Right lobe of liver (tissue), 6 donors: ENCODE measurements around the gene TNPO1. TPM values are rescaled to one million over a fixed set of nuclear protein-coding genes. Genes with fewer than 3 reads are reported as not detected.
A peak's percentile ranks its signal among the peaks of the same experiment; 100 is the strongest.

Experiments used
- ATAC-seq, 4 donors: fragments of 200-7000 bp; cut with Tn5 transposase; one replicate each; pipeline ENCODE4 v1.9.1; 2020; ENCODE audit warnings: mild to moderate bottlenecking in 4 of 4, moderate library complexity in 4 of 4
- DNase-seq, 3 donors: peaks; one replicate each; pipeline ENCODE4 v3.0.0-alpha.2; 2020
- H3K27ac ChIP-seq, 3 donors: fragments of 200-600 bp; one replicate each; pipeline ENCODE4 v1.8.0; 2022
- H3K27me3 ChIP-seq, 2 donors: fragments of 200-600 bp; one replicate each; pipeline ENCODE4 v1.8.0; 2022
- H3K36me3 ChIP-seq, 4 donors: fragments of 200-600 bp; sonication (generic) in 1 of 4; one replicate each; pipeline versions ENCODE4 v1.5.1 to v1.8.0; 2017 to 2022; ENCODE audit warnings: control low read depth in 1 of 4
- H3K4me1 ChIP-seq, 4 donors: fragments of 200-600 bp; sonication (generic) in 1 of 4; one replicate each; pipeline versions ENCODE4 v1.5.1 to v1.8.0; 2017 to 2022; ENCODE audit warnings: control low read depth in 1 of 4
- H3K4me3 ChIP-seq, 3 donors: fragments of 200-600 bp; one replicate each; pipeline ENCODE4 v1.8.0; 2022
- H3K9me3 ChIP-seq, 4 donors: fragments of 200-600 bp; sonication (generic) in 1 of 4; one replicate each; pipeline versions ENCODE4 v1.5.1 to v1.8.0; 2017 to 2022; ENCODE audit warnings: control low read depth in 1 of 4
- CTCF ChIP-seq, 4 donors: fragments of 200-600 bp in 3 of 4; fragments of 450-650 bp in 1 of 4; IDR thresholded peaks; one replicate each; pipeline versions ENCODE4 v1.5.1 to v1.8.0; 2016 to 2022; ENCODE audit warnings: antibody characterized with exemption in 4 of 4, mild to moderate bottlenecking in 2 of 4
- POLR2A ChIP-seq: fragments of 450-650 bp; IDR thresholded peaks from one replicate; pipeline ENCODE4 v1.6.1; 2017; ENCODE audit warnings: antibody characterized with exemption, mild to moderate bottlenecking
- WGBS: methylation state at CpG from one replicate; pipeline ENCODE4 v1.1.6; 2018; ENCODE audit warnings: low coverage, low lambda C conversion rate; ENCODE audit not compliant: insufficient coverage; ENCODE audit errors: missing lambda C conversion rate; 5-methylcytosine and 5-hydroxymethylcytosine counted together
- intact Hi-C, 2 donors: fragments of 100-400 bp; cut with DNase I; formaldehyde crosslinking; loops; one replicate each; pipeline versions ENCODE4 v1.11.2 to v1.14.1; 2022
- total RNA-seq, 6 experiments: library from RNA; depleted of rRNA in 2 of 6; stranded (reverse); fragments of >200 nt in 2 of 6; fragmentation: NEBNext Ultra II Directional in 3 of 6; extraction: Animal tissue kit (Norgen Biotek cat#: 25700) in 3 of 6; gene quantifications; one replicate each; pipeline versions ENCODE4 v1.1.0 to v1.2.4, GENCODE V29; 2016 to 2023
- donor health status: DM: no; HTN: yes; CAD: no.
- donor health status: DM: no; HTN: no; CAD: no.
- donor health status: DM: no; HTN: no; CAD: no.
- donor health status: DM: no; HTN: yes; CAD: no.
- donor health status: DM: no; HTN: yes; CAD: no.

Gene TNPO1
- total RNA-seq, 6 experiments from 2014 or later: 29.5 to 64.3 (median 41.8) TPM

GRCh38 chr5:72908664-72909063 is 92.2 kb downstream of the TNPO1 start:
- Histone ChIP-seq H3K4me3 (no peak overlapping the region), H3K27ac (no peak overlapping the region), H3K36me3 (peaks cover 0 to 52% (median 23%) of the 10 kb centered on the region in 4 donors), H3K27me3 (no peaks in the 10 kb centered on the region), H3K4me1 (no peaks in the 10 kb centered on the region), H3K9me3 (no peaks in the 10 kb centered on the region)
- TF ChIP-seq POLR2A (no peak), CTCF (IDR thresholded peaks at IDR 0.05) (no peak)
- intact Hi-C loops: no loop called here
- ATAC-seq (no peak), DNase-seq (no peak)
- WGBS: 86% methylated on average over 6 of the region's 6 CpGs

DNA sequence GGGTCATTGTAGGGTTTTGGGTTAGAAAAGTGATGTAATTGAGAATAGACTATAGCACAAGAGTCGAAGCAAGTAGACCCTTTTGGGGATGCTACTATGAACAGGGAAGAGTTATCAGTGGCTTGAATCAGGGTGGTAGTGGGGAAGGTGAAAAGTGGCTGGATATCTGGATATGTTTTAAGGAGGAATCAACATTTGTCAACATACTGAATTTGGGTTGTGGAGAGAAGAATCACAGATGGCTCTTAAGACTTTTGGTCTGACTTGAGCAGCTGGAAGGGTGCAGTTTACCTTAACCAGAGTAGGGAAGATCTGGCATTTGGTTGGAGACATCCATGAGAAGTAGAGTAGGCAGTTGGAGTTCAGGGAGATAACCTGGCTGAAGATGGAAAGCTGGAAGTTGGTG is 100.9 kb downstream of the TNPO1 start:
- no peaks in the 10 kb centered on the region for H3K36me3 ChIP-seq
- no peak overlapping the region for H3K27ac ChIP-seq
- no peak overlapping the region for H3K4me3 ChIP-seq
- TF ChIP-seq POLR2A (no peak), CTCF (IDR thresholded peaks at IDR 0.05) (no peak)
- DNase-seq (no peak), ATAC-seq (no peak)
- no peaks in the 10 kb centered on the region for H3K27me3 ChIP-seq
- 100% methylated on average over 1 of the region's 1 CpG for WGBS
- no peaks in the 10 kb centered on the region for H3K4me1 ChIP-seq
- intact Hi-C loops: no loop called here
- H3K9me3 ChIP-seq: no peaks in the 10 kb centered on the region

DNA sequence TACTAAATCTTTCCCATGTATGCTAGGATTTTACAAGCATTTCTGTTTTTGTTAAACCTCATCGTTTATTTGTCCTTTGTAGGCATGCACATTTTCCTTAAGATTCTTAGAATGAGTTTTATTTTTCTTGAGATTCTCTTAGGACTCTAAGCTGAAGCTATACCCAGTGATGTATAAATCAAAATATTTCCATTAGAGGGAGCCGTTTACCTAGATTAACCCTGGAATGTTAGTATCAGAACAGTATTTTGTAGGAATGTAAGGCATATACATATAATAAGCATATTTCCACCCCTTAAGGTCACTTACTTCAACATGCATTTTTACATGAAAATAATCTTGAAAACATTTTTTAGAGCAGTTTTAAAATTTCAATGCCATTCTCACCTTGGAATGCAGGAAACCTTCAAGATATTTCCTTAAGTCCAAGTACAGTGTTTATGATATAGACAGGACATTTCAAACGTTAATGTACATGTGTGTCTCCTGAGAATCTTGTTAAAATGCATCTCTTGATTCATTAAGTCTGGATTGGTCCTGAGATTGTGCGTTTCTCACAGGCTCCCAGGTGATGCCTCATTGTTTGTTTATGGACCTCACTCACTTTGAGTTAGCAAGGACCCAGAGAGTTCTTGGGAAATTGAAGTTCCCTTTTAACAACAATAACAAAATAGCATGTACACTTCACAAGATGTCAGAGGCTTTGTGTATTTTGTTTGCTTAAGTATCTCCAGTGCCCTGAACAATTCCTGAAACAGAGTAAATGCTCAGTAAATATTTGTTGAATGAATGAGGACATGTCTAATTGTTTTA is 104.4 kb downstream of the TNPO1 start:
- Histone ChIP-seq H3K9me3 (no peaks in the 10 kb centered on the region), H3K36me3 (no peaks in the 10 kb centered on the region), H3K4me1 (no peaks in the 10 kb centered on the region), H3K27ac (no peak overlapping the region), H3K4me3 (no peak overlapping the region), H3K27me3 (no peaks in the 10 kb centered on the region)
- 9% methylated on average over 4 of the region's 4 CpGs for WGBS
- peak; percentile 59 to 72 (median 70) for ATAC-seq
- intact Hi-C loops: no loop called here
- no peak for DNase-seq
- TF ChIP-seq CTCF (IDR thresholded peaks at IDR 0.05) (peak; percentile 21 to 33 (median 32)), POLR2A (no peak)

DNA sequence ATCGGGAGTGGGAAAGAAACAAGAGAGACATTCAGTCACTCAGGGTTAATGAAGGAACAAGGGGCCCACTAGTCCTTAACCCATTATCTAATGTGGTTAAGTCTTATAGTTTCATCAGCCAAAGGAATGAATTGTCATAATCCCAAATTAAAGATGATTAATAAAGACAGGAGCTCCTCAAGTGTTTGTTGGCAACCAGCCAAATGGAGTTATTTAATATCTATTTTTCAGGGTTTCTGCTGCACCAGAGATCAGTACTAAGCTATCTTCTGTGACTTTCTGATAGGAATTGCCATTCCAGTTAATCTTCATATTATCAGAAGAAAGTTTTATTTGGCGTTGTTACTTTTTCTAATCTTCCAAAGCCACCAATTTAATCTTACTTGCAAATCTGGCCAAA is 105.4 kb downstream of the TNPO1 start:
- TF ChIP-seq POLR2A (no peak), CTCF (IDR thresholded peaks at IDR 0.05) (no peak)
- H3K4me3 ChIP-seq: no peak overlapping the region
- H3K4me1 ChIP-seq: no peaks in the 10 kb centered on the region
- WGBS: 84% methylated on average over 2 of the region's 2 CpGs
- intact Hi-C loops: no loop called here
- ATAC-seq (no peak), DNase-seq (no peak)
- H3K36me3 ChIP-seq: no peaks in the 10 kb centered on the region
- H3K9me3 ChIP-seq: no peaks in the 10 kb centered on the region
- H3K27me3 ChIP-seq: no peaks in the 10 kb centered on the region
- H3K27ac ChIP-seq: no peak overlapping the region
